IMR-90 (cell line): Measurements from ENCODE around the gene ST3GAL4.

ENCODE experiments used
- BHLHE40 ChIP-seq: fragments of 150-350 bp; IDR thresholded peaks from 2 replicates; pipeline ENCODE4 v1.6.1; 2016; ENCODE audit warnings: mild to moderate bottlenecking, low read depth, low read length
- CEBPB ChIP-seq: IDR thresholded peaks from 2 replicates; pipeline ENCODE4 v1.6.1; 2012; ENCODE audit warnings: low read depth, low read length, improper control_type of control experiment
- CHD1 ChIP-seq: IDR thresholded peaks from 2 replicates; pipeline ENCODE4 v1.6.1; 2012; ENCODE audit warnings: low read depth, low read length, improper control_type of control experiment
- CTCF ChIP-seq: conservative IDR thresholded peaks from 2 replicates; pipeline ENCODE4 v1.5.1; 2012; ENCODE audit warnings: mild to moderate bottlenecking, low read depth, low read length, improper control_type of control experiment
- ELK1 ChIP-seq: fragments of 150-350 bp; IDR thresholded peaks from 2 replicates; pipeline ENCODE4 v1.6.1; 2016; ENCODE audit warnings: low read depth, mild to moderate bottlenecking, low read length, moderate library complexity, borderline replicate concordance
- MAFK ChIP-seq: IDR thresholded peaks from 2 replicates; pipeline ENCODE4 v1.6.1; 2012; ENCODE audit warnings: low read depth, low read length, improper control_type of control experiment
- MAZ ChIP-seq: IDR thresholded peaks from 2 replicates; pipeline ENCODE4 v1.6.1; 2012; ENCODE audit warnings: low read depth, mild to moderate bottlenecking, low read length, improper control_type of control experiment, moderate library complexity, borderline replicate concordance
- MXI1 ChIP-seq: IDR thresholded peaks from 2 replicates; pipeline ENCODE4 v1.6.1; 2012; ENCODE audit warnings: low read depth, mild to moderate bottlenecking, low read length, moderate library complexity, borderline replicate concordance
- POLR2A ChIP-seq: IDR thresholded peaks from 2 replicates; pipeline ENCODE4 v1.6.1; 2012; ENCODE audit warnings: mild to moderate bottlenecking, low read depth, low read length
- RAD21 ChIP-seq: IDR thresholded peaks from 2 replicates; pipeline ENCODE4 v1.6.1; 2012; ENCODE audit warnings: low read length, improper control_type of control experiment
- RFX5 ChIP-seq: IDR thresholded peaks from 2 replicates; pipeline ENCODE4 v1.8.0; 2012; ENCODE audit warnings: low read depth, mild to moderate bottlenecking, low read length, moderate library complexity
- SMC3 ChIP-seq: fragments of 150-350 bp; IDR thresholded peaks from 2 replicates; pipeline ENCODE4 v1.6.1; 2016; ENCODE audit warnings: low read depth, mild to moderate bottlenecking, antibody characterized with exemption, low read length, moderate library complexity
- USF2 ChIP-seq: fragments of 150-350 bp; IDR thresholded peaks from 2 replicates; pipeline ENCODE4 v1.6.1; 2017; ENCODE audit warnings: mild to moderate bottlenecking, antibody characterized with exemption, low read length, low read depth

- TF ChIP-seq CTCF = no peak
- no peak for TF ChIP-seq POLR2A
- TF ChIP-seq MAZ = no peak
- no peak for TF ChIP-seq RFX5
- no peak for TF ChIP-seq MXI1
- no peak for TF ChIP-seq CHD1
- TF ChIP-seq SMC3 = no peak
- TF ChIP-seq BHLHE40 = no peak
- TF ChIP-seq MAFK = no peak
- no peak for TF ChIP-seq USF2
- TF ChIP-seq RAD21 = no peak
- TF ChIP-seq CEBPB = no peak
- TF ChIP-seq ELK1 = no peak
Measured at GRCh38 chr11:126380909-126381308, 25.4 kb downstream of the ST3GAL4 start.
